A204.1 (cell line): Measurements from ENCODE around the gene CLCF1.

Experiments
- FAIRE-seq: peaks from 2 replicates; lab custom pipeline; 2012; peaks lifted over from hg19 to GRCh38; lab: Jason Lieb, UNC

CLCF1 gene

GRCh38 chr11:67374571-67375281, 1.3 kb upstream of the CLCF1 start:
- no peak for FAIRE-seq

- FAIRE-seq: no peak
These were observed 511 bp upstream of the CLCF1 start for GRCh38 chr11:67373648-67374570.

- FAIRE-seq: no peak
These were observed 941 bp downstream of the CLCF1 start for GRCh38 chr11:67372321-67372992.

- no peak for FAIRE-seq
These were observed 1.5 kb downstream of the CLCF1 start for GRCh38 chr11:67371911-67372320.

- no peak for FAIRE-seq
These were observed 2.0 kb downstream of the CLCF1 start for GRCh38 chr11:67371189-67371910.

- no peak for FAIRE-seq
These were observed 2.9 kb downstream of the CLCF1 start for GRCh38 chr11:67370351-67371076.

GRCh38 chr11:67369801-67370284, 3.6 kb downstream of the CLCF1 start:
- no peak for FAIRE-seq

GRCh38 chr11:67369275-67369674, 4.1 kb downstream of the CLCF1 start:
- no peak for FAIRE-seq

GRCh38 chr11:67368621-67369020, 4.8 kb downstream of the CLCF1 start:
- FAIRE-seq: no peak

- FAIRE-seq: no peak
These were observed 5.6 kb downstream of the CLCF1 start for GRCh38 chr11:67367761-67368227.

GRCh38 chr11:67366961-67367760, 6.2 kb downstream of the CLCF1 start:
- no peak for FAIRE-seq

GRCh38 chr11:67366546-67366945, 6.9 kb downstream of the CLCF1 start:
- no peak for FAIRE-seq

GRCh38 chr11:67365736-67366444, 7.5 kb downstream of the CLCF1 start:
- FAIRE-seq: no peak

GRCh38 chr11:67364783-67365722, 8.3 kb downstream of the CLCF1 start:
- FAIRE-seq: no peak

- no peak for FAIRE-seq
These were observed 9.2 kb downstream of the CLCF1 start for GRCh38 chr11:67364169-67364568.

GRCh38 chr11:67357831-67358670, 15.3 kb downstream of the CLCF1 start:
- no peak for FAIRE-seq

- FAIRE-seq: no peak
These were observed 16.4 kb downstream of the CLCF1 start for GRCh38 chr11:67356864-67357561.
